Hepatocyte (in vitro differentiated cells): ENCODE results near the gene SLC18A2. TPM values are rescaled to one million over a fixed set of nuclear protein-coding genes. Genes with fewer than 3 reads are reported as not detected.

Experiments used
- DNase-seq: peaks from one replicate; pipeline ENCODE4 v3.0.0-alpha.2; 2016; ENCODE audit warnings: low spot score
- H2AFZ ChIP-seq: fragments of 200-600 bp; sonication (generic); 2 replicates; pipeline ENCODE4 v1.6.0; 2016; ENCODE audit warnings: antibody characterized with exemption, mild to moderate bottlenecking
- H3K27ac ChIP-seq: fragments of 200-600 bp; sonication (generic); 2 replicates; pipeline ENCODE4 v1.5.1; 2016; ENCODE audit warnings: mild to moderate bottlenecking
- H3K27me3 ChIP-seq: fragments of 200-600 bp; sonication (generic); 2 replicates; pipeline ENCODE4 v1.6.1; 2016
- H3K36me3 ChIP-seq: fragments of 200-600 bp; sonication (generic); replicated peaks from 2 replicates; pipeline ENCODE4 v1.5.1; 2016; ENCODE audit warnings: low read depth; ENCODE audit not compliant: insufficient read depth
- H3K4me1 ChIP-seq: fragments of 200-600 bp; sonication (generic); 2 replicates; pipeline ENCODE4 v1.5.1; 2016; ENCODE audit warnings: mild to moderate bottlenecking, moderate library complexity; ENCODE audit not compliant: insufficient read depth
- H3K4me2 ChIP-seq: fragments of 200-600 bp; sonication (generic); 2 replicates; pipeline ENCODE4 v1.6.0; 2016
- H3K4me3 ChIP-seq: fragments of 200-600 bp; sonication (generic); 2 replicates; pipeline ENCODE4 v1.5.1; 2016; ENCODE audit warnings: mild to moderate bottlenecking
- H3K79me2 ChIP-seq: fragments of 200-600 bp; sonication (generic); 2 replicates; pipeline ENCODE4 v1.6.0; 2017; ENCODE audit warnings: mild to moderate bottlenecking
- H3K9me2 ChIP-seq: fragments of 200-600 bp; sonication (generic); replicated peaks from 2 replicates; pipeline ENCODE4 v1.6.0; 2017; ENCODE audit warnings: mild to moderate bottlenecking; ENCODE audit not compliant: insufficient read depth
- H3K9me3 ChIP-seq: fragments of 200-600 bp; sonication (generic); 2 replicates; pipeline ENCODE4 v1.5.1; 2016; ENCODE audit warnings: low read depth, mild to moderate bottlenecking
- H4K20me1 ChIP-seq: fragments of 200-600 bp; sonication (generic); 2 replicates; pipeline ENCODE4 v1.6.0; 2016; ENCODE audit warnings: mild to moderate bottlenecking; ENCODE audit not compliant: insufficient read depth, poor library complexity, severe bottlenecking
- CTCF ChIP-seq: fragments of 200-600 bp; sonication (generic); IDR thresholded peaks from 2 replicates; pipeline ENCODE4 v1.5.1; 2016; ENCODE audit warnings: antibody characterized with exemption, mild to moderate bottlenecking; ENCODE audit not compliant: poor library complexity
- EZH2 ChIP-seq: fragments of 200-600 bp; sonication (generic); IDR thresholded peaks from 2 replicates; pipeline ENCODE4 v1.6.1; 2016; ENCODE audit warnings: antibody characterized with exemption, mild to moderate bottlenecking, borderline replicate concordance
- EZH2phosphoT487 ChIP-seq: fragments of 200-600 bp; sonication (generic); IDR thresholded peaks from one replicate; pipeline ENCODE4 v1.6.1; 2018; ENCODE audit warnings: antibody characterized with exemption, mild to moderate bottlenecking, low read depth, moderate library complexity; ENCODE audit not compliant: unreplicated experiment, severe bottlenecking
- WGBS: methylation state at CpG from one replicate; pipeline ENCODE4 v1.1.6; 2016; ENCODE audit warnings: low lambda C conversion rate; ENCODE audit errors: missing lambda C conversion rate; 5-methylcytosine and 5-hydroxymethylcytosine counted together
- polyA plus RNA-seq: library from polyadenylated mRNA; unstranded; fragments of >200 nt; fragmentation: Nextera tagmentation; extraction: Ambion mirVana; gene quantifications from 2 replicates; pipeline ENCODE4 v1.2.1, GENCODE V29; 2016
- total RNA-seq: library from RNA; depleted of rRNA; stranded (reverse); fragments of >200 nt; gene quantifications from 2 replicates; pipeline ENCODE4 v1.2.3, GENCODE V29; 2014

SLC18A2 gene
- total and polyA plus RNA-seq, 2 experiments from 2014 or later: 1.3 to 1.6 TPM

DNA sequence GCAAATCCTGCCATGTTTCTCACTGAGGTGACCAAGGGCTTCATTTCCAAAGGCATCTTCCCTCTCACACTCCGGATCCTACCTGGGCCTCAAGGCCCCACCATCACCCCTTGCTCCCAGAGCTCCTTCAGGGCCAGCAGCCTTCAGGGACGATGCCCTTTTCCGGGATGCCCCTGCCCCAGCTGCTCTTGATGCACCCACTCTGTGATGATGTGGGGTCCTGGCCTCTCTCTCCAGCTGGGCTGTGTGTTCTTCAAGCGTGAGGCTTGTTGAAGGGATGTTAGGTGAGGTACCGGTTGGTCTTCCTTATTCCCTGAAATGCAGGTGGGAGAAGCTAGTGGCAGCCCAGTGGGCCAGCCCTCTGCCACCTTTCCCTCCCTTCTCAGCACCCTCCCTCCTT lies 18.4 kb upstream of the SLC18A2 start:
- H3K27me3 ChIP-seq: peaks cover 15% of the 10 kb centered on the region
- 93% methylated on average over 5 of the region's 5 CpGs for WGBS

DNA sequence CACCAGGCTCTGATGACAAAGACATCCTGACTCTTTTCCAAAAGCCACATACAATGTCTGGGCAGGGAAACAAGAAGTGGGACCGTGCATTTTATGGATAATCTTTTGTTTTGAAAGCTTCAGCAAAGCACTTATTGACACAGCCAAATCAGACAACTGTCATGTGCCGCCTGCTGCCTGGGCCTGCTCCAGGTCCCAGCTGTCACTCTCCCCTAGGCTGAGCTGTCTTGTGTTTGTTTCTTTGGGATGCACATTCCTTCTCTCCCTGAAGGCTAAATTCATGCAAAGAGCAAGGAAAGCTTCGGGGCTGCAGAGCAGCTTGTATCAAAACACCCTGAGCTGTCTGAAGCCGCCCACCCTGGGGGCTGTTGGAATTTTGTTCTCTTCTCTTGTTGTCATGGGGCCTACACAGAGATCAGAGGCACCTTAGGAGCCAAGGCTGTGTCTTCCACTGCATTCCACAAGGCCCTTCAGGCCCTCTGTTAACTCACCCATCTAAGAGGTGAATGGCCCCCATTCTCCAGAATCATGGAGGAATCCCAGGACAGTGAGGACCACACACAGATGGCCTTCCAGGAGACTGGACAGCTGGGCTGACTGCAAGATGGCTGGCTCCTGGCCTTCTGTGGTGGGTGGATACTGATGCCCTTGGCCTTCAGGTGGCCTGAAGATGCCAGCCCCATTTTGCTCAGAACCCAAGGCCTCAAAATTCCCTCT lies 17.8 kb upstream of the SLC18A2 start:
- peaks cover 18% of the 10 kb centered on the region for H3K27me3 ChIP-seq
- TF ChIP-seq EZH2 (no peak), EZH2phosphoT487 (no peak), CTCF (no peak)
- H3K36me3 ChIP-seq: no peaks in the 10 kb centered on the region
- no peaks in the 10 kb centered on the region for H4K20me1 ChIP-seq
- H3K4me1 ChIP-seq: no peaks in the 10 kb centered on the region
- H2AFZ ChIP-seq: no peak overlapping the region
- DNase-seq: no peak
- no peaks in the 10 kb centered on the region for H3K79me2 ChIP-seq
- WGBS: 76% methylated on average over 4 of the region's 4 CpGs
- no peaks in the 10 kb centered on the region for H3K9me2 ChIP-seq
- H3K4me2 ChIP-seq: no peak overlapping the region
- no peak overlapping the region for H3K27ac ChIP-seq
- H3K9me3 ChIP-seq: no peaks in the 10 kb centered on the region
- no peak overlapping the region for H3K4me3 ChIP-seq

More for the DNA sequence above, 18.4 kb upstream of the SLC18A2 start:
- Histone ChIP-seq H3K9me3 (no peaks in the 10 kb centered on the region), H3K4me1 (no peaks in the 10 kb centered on the region), H3K79me2 (no peaks in the 10 kb centered on the region), H2AFZ (no peak overlapping the region), H4K20me1 (no peaks in the 10 kb centered on the region), H3K4me3 (no peak overlapping the region), H3K36me3 (no peaks in the 10 kb centered on the region), H3K4me2 (no peak overlapping the region), H3K9me2 (no peaks in the 10 kb centered on the region), H3K27ac (no peak overlapping the region)
- no peak for DNase-seq
- TF ChIP-seq EZH2phosphoT487: no peak
- TF ChIP-seq CTCF: no peak
- no peak for TF ChIP-seq EZH2

DNA sequence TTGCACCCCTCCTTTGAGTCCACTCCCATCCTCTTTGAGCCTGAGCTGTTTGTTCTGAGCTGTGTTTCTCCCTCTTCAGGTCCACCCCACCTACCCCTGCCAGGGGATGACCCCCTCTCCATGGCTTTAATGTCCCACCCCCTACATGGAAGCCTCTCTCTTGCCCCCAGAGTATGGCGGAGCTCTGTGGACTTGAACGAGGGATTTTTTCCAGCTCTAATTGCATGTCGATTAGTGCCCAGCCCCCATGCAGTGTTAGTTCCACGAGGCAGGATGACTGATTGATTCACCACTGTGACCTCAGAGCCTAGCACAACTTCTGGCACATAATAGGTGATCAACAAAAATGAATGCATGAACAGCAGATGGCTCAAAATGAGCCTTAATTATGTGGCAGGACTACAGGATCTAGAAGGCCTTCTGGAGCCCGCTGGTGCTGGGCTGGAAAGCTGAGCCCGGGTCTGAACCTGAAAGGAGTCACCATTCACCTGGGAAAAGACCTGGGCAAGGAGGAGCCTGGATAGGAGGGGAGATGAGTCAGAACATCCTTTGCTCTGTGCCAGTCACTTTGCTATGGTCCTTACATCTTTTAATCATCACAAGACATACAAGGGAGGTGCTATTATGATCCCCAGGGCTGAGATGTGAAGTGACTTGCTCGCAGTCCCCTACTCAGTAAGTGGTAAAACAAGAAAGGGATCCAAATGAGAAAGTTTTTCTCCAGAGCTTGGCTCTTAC lies 17.1 kb upstream of the SLC18A2 start:
- Histone ChIP-seq H3K4me2 (no peak overlapping the region), H3K27ac (no peak overlapping the region), H3K4me1 (no peaks in the 10 kb centered on the region), H3K27me3 (peaks cover 14% of the 10 kb centered on the region), H3K9me3 (no peaks in the 10 kb centered on the region), H3K36me3 (no peaks in the 10 kb centered on the region), H3K79me2 (no peaks in the 10 kb centered on the region), H3K4me3 (no peak overlapping the region), H3K9me2 (no peaks in the 10 kb centered on the region), H2AFZ (no peak overlapping the region), H4K20me1 (no peaks in the 10 kb centered on the region)
- no peak for DNase-seq
- WGBS: 91% methylated on average over 7 of the region's 7 CpGs
- no peak for TF ChIP-seq EZH2
- no peak for TF ChIP-seq CTCF
- no peak for TF ChIP-seq EZH2phosphoT487
